ENCODE results near the gene PICALM. TPM values are rescaled to one million over a fixed set of nuclear protein-coding genes. Genes with fewer than 3 reads are reported as not detected.

Gene PICALM
- total RNA-seq, 2 donors from 2014 or later: 166 to 286 TPM

GRCh38 chr11:86056351-86056854, 12.5 kb downstream of the PICALM start:
- peaks cover 0 to 73% of the 10 kb centered on the region in 2 donors for H3K4me1 ChIP-seq
- no peaks in the 10 kb centered on the region for H3K36me3 ChIP-seq
- no peak overlapping the region for H3K4me3 ChIP-seq
- no peaks in the 10 kb centered on the region for H3K27me3 ChIP-seq
- DNase-seq (ENCODE audit: low spot score): no peak
- TF ChIP-seq CTCF (IDR thresholded peaks at IDR 0.05): no peak
- no peak overlapping the region for H3K27ac ChIP-seq
- no peaks in the 10 kb centered on the region for H3K9me3 ChIP-seq

GRCh38 chr11:86052693-86053641, 15.9 kb downstream of the PICALM start:
- peaks cover 0 to 67% of the 10 kb centered on the region in 2 donors for H3K4me1 ChIP-seq

GRCh38 chr11:86050196-86050709, 18.6 kb downstream of the PICALM start:
- peaks cover 0 to 76% of the 10 kb centered on the region in 2 donors for H3K4me1 ChIP-seq
- no peak for DNase-seq (ENCODE audit: low spot score)
- no peak overlapping the region for H3K4me3 ChIP-seq
- no peaks in the 10 kb centered on the region for H3K9me3 ChIP-seq
- H3K36me3 ChIP-seq: no peaks in the 10 kb centered on the region
- no peak overlapping the region for H3K27ac ChIP-seq
- H3K27me3 ChIP-seq: no peaks in the 10 kb centered on the region
- TF ChIP-seq CTCF (IDR thresholded peaks at IDR 0.05): no peak

More at GRCh38 chr11:86052693-86053641, 15.9 kb downstream of the PICALM start:
- Histone ChIP-seq H3K36me3 (no peaks in the 10 kb centered on the region), H3K27ac (peak overlapping the region in 1 of 2 donors; percentile 14), H3K27me3 (no peaks in the 10 kb centered on the region), H3K4me3 (no peak overlapping the region), H3K9me3 (no peaks in the 10 kb centered on the region)
- no peak for DNase-seq (ENCODE audit: low spot score)
- no peak for TF ChIP-seq CTCF (IDR thresholded peaks at IDR 0.05)

- no peak overlapping the region for H3K27ac ChIP-seq
- peaks cover 0 to 74% of the 10 kb centered on the region in 2 donors for H3K4me1 ChIP-seq
Measured at GRCh38 chr11:86047275-86047991, 21.5 kb downstream of the PICALM start.

More at GRCh38 chr11:86047275-86047991, 21.5 kb downstream of the PICALM start:
- no peaks in the 10 kb centered on the region for H3K27me3 ChIP-seq
- H3K4me3 ChIP-seq: no peak overlapping the region
- no peak for DNase-seq (ENCODE audit: low spot score)
- H3K9me3 ChIP-seq: no peaks in the 10 kb centered on the region
- no peaks in the 10 kb centered on the region for H3K36me3 ChIP-seq
- TF ChIP-seq CTCF (IDR thresholded peaks at IDR 0.05): no peak

All from right atrium auricular region (tissue), 2 donors.